ENCODE measurements around the gene RIPPLY3.
A peak's percentile ranks its signal among the peaks of the same experiment; 100 is the strongest.
"Not testable (repeated sequence)": the region's sequence is repeated elsewhere in the genome, so short reads cannot be mapped to it uniquely, and the experiment has no call there.

The RIPPLY3 gene

GRCh38 chr21:37026499-37026898, 20.0 kb downstream of the RIPPLY3 start:
- DNase-seq, result no peak

- no peak for DNase-seq
Observed at GRCh38 chr21:37028570-37028969, 22.1 kb downstream of the RIPPLY3 start.

- DNase-seq, result no peak
Observed at GRCh38 chr21:37030864-37031263, 24.4 kb downstream of the RIPPLY3 start.

GRCh38 chr21:37032293-37032692, 25.8 kb downstream of the RIPPLY3 start:
- DNase-seq, result no peak

- DNase-seq, result no peak
Observed at GRCh38 chr21:37032877-37033471, 26.5 kb downstream of the RIPPLY3 start.

GRCh38 chr21:37034394-37034793, 27.9 kb downstream of the RIPPLY3 start:
- not testable (repeated sequence) for DNase-seq

GRCh38 chr21:37036177-37036576, 29.7 kb downstream of the RIPPLY3 start:
- no peak for DNase-seq

- no peak for DNase-seq
Observed at GRCh38 chr21:37039411-37040075, 33.0 kb downstream of the RIPPLY3 start.

- DNase-seq, result no peak
Observed at GRCh38 chr21:37040212-37040611, 33.7 kb downstream of the RIPPLY3 start.

GRCh38 chr21:37041706-37042271, 35.3 kb downstream of the RIPPLY3 start:
- no peak for DNase-seq

GRCh38 chr21:37043818-37044217, 37.3 kb downstream of the RIPPLY3 start:
- DNase-seq, result no peak

- DNase-seq, result no peak
Observed at GRCh38 chr21:37044643-37045042, 38.1 kb downstream of the RIPPLY3 start.

GRCh38 chr21:37045149-37045548, 38.6 kb downstream of the RIPPLY3 start:
- no peak for DNase-seq

GRCh38 chr21:37045556-37045955, 39.1 kb downstream of the RIPPLY3 start:
- DNase-seq, result no peak

GRCh38 chr21:37047079-37047478, 40.6 kb downstream of the RIPPLY3 start:
- no peak for DNase-seq

- not testable (repeated sequence) for DNase-seq
Observed at GRCh38 chr21:37049741-37050140, 43.2 kb downstream of the RIPPLY3 start.

GRCh38 chr21:37055271-37055855, 48.9 kb downstream of the RIPPLY3 start:
- no peak for DNase-seq

GRCh38 chr21:37057614-37058013, 51.1 kb downstream of the RIPPLY3 start:
- DNase-seq, result no peak

GRCh38 chr21:37058261-37058660, 51.8 kb downstream of the RIPPLY3 start:
- no peak for DNase-seq

GRCh38 chr21:37059181-37059580, 52.7 kb downstream of the RIPPLY3 start:
- DNase-seq, result no peak

- DNase-seq, result peak; percentile 93
Observed at GRCh38 chr21:37060296-37060695, 53.8 kb downstream of the RIPPLY3 start.

- DNase-seq, result no peak
Observed at GRCh38 chr21:37061926-37062592, 55.6 kb downstream of the RIPPLY3 start.

GRCh38 chr21:37062593-37062935, 56.1 kb downstream of the RIPPLY3 start:
- DNase-seq, result no peak

- no peak for DNase-seq
Observed at GRCh38 chr21:37063433-37063832, 56.9 kb downstream of the RIPPLY3 start.

All from NCI-H2029 (cell line).